Measurements from ENCODE around the gene USO1. TPM values are rescaled to one million over a fixed set of nuclear protein-coding genes. Genes with fewer than 3 reads are reported as not detected.

USO1 gene
- total and polyA plus RNA-seq, 9 of the 15 experiments (the other 6 are each of a cell fraction or from before 2014, with no cell fraction given), result 19.3 to 97.8 (median 48.5) TPM

DNA sequence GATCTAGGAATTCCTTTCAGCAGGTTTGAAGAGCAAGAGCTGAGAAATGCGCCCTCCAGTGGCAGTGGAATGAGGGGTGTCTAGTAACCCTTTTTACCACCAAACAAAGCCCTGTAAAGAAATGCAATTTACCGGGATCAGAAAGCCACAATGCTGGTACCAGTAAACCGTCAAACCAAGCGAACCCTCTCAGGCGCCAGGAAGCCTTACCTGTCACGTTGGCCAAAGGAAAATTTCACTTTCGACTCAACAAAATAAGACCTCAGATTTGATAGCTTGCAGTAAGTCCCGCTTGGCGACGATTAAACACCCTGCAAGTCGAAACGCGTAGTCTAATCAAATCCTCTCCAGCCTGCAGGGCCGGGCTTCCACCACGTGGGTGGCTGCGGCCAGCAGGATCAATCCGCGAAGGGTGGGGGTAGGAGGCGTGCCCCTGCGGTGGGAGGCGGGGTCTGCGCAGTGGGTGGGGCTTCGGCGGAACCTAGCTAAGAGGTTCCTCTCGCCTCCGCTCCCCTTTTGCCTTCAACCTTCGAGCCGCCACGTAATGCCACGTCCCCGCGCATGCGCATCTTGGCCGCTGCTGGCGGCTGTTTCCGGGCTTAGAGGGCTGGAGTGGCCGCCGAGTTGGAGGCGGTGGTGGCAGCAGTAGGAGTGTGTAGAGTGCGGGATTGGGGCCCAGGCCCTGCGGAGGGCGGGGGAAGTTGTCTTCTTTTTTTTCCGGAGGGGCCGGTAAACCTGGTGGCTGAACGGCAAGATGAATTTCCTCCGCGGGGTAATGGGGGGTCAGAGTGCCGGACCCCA lies at the start of gene USO1 (continued):
- TF ChIP-seq, protein P1, sequence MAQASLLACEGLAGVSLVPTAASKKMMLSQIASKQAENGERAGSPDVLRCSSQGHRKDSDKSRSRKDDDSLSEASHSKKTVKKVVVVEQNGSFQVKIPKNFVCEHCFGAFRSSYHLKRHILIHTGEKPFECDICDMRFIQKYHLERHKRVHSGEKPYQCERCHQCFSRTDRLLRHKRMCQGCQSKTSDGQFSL (CRISPR knock-in tag; IDR thresholded peaks at IDR 0.05), result no peak; the same call in 1 of the 2 replicates
- TF ChIP-seq, protein P1 (tag; IDR thresholded peaks at IDR 0.05), result no peak
- peak; percentile 94 for TF ChIP-seq POLR2H (tag; IDR thresholded peaks at IDR 0.05; ENCODE audit: low read depth)
- no peak for TF ChIP-seq SLC30A9 (CRISPR knock-in tag; IDR thresholded peaks at IDR 0.05)
- TF ChIP-seq, protein P2, sequence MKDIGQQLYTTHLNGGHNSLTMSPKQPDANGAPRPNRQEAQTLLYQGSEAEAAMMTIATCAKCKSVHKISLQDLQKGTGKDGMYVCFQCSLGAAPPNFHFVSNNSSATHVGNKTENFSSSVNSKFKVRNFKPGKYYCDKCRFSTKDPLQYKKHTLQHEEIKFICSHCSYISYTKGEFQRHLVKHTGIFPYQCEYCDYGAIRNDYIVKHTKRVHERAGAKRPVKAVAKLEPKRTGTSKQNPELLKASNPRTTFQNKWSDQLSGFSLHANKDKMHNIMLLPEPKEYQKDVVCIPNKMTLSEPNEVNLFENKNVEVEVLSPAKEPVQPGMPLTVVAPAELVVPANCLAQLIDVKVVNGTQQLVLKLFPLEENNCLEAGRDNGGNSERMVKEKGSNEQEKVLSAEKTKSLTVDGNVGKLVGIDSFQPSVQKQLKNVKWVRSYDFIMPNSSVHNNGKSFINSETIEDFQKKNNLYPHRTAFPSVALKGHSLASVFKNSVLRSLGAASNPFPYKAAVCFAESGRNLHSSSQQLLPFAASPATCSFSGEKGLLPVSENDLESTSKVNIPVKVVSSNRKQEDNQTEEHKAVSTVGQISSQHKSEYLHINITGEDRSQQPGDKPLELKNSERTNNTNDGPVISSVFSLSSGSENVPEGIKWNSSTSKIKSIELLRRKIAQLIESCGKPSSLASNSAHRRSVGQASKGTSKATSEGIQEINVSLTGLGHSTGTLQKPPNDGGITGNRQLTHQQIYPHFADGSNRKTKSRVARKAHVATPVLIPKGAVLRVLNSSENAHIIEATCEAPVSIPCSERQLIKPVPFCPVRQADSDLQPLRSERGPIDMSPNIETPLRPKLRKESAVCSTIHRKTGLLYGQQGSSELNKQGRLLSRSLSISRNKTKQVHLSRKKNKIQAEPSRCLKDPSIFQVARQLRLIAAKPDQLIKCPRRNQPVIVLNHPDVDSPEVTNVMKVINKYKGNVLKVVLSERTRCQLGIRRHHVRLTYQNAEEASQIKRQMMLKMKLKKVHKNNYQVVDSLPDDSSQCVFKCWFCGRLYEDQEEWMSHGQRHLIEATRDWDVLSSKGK (CRISPR knock-in tag; IDR thresholded peaks at IDR 0.05), result no peak
- no peak for TF ChIP-seq ZFP1 (CRISPR knock-in tag; IDR thresholded peaks at IDR 0.05)
- TF ChIP-seq ZNF12 (CRISPR knock-in tag; IDR thresholded peaks at IDR 0.05), result no peak; the same call in 1 of the 2 replicates
- TF ChIP-seq KAT2B (IDR thresholded peaks at IDR 0.05; ENCODE audit: low read depth, low read length), result no peak
- TF ChIP-seq NFE2 (IDR thresholded peaks at IDR 0.05; ENCODE audit: low read depth), result no peak
- no peak for TF ChIP-seq DDX20 (tag; IDR thresholded peaks at IDR 0.05; ENCODE audit: low read depth)
- TF ChIP-seq ZNF75A (CRISPR knock-in tag; IDR thresholded peaks at IDR 0.05), result no peak
- TF ChIP-seq EWSR1 (IDR thresholded peaks at IDR 0.05; ENCODE audit: borderline replicate concordance, low read depth, partially characterized antibody), result no peak
- TF ChIP-seq CBX3 (IDR thresholded peaks at IDR 0.05; ENCODE audit: borderline replicate concordance in 1 of 2, low read length in 2 of 2), result no peak
- TF ChIP-seq, protein P3, sequence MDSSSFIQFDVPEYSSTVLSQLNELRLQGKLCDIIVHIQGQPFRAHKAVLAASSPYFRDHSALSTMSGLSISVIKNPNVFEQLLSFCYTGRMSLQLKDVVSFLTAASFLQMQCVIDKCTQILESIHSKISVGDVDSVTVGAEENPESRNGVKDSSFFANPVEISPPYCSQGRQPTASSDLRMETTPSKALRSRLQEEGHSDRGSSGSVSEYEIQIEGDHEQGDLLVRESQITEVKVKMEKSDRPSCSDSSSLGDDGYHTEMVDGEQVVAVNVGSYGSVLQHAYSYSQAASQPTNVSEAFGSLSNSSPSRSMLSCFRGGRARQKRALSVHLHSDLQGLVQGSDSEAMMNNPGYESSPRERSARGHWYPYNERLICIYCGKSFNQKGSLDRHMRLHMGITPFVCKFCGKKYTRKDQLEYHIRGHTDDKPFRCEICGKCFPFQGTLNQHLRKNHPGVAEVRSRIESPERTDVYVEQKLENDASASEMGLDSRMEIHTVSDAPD (CRISPR knock-in tag; IDR thresholded peaks at IDR 0.05), result no peak
- TF ChIP-seq, protein P4, sequence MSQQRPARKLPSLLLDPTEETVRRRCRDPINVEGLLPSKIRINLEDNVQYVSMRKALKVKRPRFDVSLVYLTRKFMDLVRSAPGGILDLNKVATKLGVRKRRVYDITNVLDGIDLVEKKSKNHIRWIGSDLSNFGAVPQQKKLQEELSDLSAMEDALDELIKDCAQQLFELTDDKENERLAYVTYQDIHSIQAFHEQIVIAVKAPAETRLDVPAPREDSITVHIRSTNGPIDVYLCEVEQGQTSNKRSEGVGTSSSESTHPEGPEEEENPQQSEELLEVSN (IDR thresholded peaks at IDR 0.05; ENCODE audit: borderline replicate concordance in 1 of 2, extremely low read depth in 1 of 2, insufficient read depth in 1 of 2, insufficient read length in 1 of 2, low read depth in 1 of 2, low read length in 1 of 2, poor library complexity in 1 of 2, severe bottlenecking in 1 of 2), result peak; percentile 33 to 49
- no peak for TF ChIP-seq KAT8 (IDR thresholded peaks at IDR 0.05; ENCODE audit: low read depth)
- TF ChIP-seq, protein P5, sequence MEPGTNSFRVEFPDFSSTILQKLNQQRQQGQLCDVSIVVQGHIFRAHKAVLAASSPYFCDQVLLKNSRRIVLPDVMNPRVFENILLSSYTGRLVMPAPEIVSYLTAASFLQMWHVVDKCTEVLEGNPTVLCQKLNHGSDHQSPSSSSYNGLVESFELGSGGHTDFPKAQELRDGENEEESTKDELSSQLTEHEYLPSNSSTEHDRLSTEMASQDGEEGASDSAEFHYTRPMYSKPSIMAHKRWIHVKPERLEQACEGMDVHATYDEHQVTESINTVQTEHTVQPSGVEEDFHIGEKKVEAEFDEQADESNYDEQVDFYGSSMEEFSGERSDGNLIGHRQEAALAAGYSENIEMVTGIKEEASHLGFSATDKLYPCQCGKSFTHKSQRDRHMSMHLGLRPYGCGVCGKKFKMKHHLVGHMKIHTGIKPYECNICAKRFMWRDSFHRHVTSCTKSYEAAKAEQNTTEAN (CRISPR knock-in tag; IDR thresholded peaks at IDR 0.05), result no peak
- peak; percentile 58; the same call in 1 of the 2 replicates for TF ChIP-seq ETV5 (CRISPR knock-in tag; IDR thresholded peaks at IDR 0.05; ENCODE audit: low read depth)
